GM19455 (cell line): ENCODE results near the gene CAMTA1.

Experiments used
- ATAC-seq: cut with Tn5 transposase; IDR thresholded peaks from one replicate; pipeline ENCODE4 v1.9.1; 2021; ENCODE audit not compliant: unreplicated experiment

The CAMTA1 gene

DNA sequence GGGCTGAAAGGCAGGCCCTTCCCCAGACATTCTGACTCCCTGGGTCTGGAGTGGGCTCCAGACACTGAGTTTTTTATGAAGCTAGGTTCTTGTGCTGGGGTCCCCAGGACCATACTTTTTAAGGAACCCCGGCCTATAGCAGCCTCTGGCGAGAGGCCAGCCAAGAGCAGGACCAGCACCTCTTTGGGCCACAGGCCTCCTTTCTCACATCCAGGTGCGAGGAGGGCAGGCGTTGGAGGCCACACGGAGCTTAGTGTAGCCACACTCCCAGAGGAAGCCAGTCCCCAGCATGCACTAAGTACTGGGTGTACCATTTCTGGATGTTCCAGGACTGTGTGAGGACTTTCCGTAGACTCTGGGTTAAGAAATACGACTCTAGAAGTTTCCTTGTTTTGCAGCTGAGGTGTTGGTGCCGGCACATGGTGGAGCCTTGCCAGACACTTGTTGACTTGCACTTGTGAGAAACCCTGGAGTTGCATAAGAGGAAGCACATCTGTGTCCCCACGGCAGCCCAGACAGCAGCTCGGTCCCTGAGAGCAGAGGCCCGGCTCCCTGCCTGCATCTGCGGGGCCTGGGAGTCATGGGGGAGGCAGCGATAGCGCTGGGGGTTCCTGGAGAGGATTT, 863.6 kb downstream of the CAMTA1 start:
- no peak for ATAC-seq

DNA sequence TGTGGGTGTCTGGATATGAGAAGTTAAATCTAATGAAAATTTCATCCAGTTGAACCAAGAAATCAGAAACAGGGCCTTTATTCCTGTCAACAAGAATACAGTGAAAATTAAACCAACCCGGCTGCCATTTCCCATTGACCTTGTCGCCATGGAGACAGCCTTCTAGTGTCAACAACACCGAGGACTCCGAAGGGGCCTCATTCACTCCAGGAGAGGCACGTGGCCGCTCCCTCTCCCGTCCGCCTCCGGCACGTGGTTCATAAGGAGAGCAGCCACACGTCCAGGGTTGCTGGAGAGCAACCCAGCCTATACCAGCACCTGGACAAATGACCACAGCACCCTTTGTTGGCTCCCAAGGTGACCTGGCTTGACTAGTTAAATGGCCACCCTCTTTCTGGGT, 865.5 kb downstream of the CAMTA1 start:
- no peak for ATAC-seq

DNA sequence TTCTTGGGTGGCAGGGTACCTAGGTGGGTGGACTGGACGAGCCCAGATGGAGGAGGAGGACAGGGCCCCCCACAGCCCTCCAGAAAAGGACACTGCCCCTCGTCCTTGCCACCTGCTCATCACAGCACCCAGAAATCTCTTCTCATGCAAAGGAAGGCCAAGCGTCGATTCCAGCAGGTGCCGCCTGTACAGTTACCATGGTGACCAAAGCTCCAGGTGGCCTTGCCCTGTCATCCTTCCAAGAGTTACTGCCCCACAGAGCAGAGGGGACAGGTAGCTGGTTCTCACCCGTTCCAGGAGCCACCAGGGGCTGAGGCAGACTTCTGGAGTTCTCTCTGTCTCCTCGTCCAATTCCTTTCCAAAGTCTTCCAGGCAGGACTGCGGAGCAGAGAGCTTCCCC, 865.9 kb downstream of the CAMTA1 start:
- ATAC-seq: no peak

DNA sequence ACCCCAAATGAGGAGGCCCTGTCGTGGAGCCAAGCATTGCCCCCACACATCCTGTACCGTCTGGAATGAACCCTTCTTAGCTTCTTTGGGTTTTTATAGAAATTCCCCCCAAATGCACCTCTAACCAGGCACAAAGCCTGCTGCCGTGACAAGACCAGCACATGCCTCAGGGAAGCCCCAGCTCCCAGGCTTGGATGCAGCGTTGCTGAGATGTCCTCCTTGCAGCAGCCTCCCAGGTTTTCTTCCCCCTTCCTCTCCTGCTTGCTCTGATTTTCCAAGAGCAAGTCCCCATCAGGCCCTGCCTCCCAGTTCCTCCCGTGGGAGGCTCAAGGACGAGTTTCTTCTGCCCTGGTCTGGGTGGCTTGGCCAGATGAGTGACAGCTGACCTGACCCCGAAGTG, 866.8 kb downstream of the CAMTA1 start:
- ATAC-seq: no peak

DNA sequence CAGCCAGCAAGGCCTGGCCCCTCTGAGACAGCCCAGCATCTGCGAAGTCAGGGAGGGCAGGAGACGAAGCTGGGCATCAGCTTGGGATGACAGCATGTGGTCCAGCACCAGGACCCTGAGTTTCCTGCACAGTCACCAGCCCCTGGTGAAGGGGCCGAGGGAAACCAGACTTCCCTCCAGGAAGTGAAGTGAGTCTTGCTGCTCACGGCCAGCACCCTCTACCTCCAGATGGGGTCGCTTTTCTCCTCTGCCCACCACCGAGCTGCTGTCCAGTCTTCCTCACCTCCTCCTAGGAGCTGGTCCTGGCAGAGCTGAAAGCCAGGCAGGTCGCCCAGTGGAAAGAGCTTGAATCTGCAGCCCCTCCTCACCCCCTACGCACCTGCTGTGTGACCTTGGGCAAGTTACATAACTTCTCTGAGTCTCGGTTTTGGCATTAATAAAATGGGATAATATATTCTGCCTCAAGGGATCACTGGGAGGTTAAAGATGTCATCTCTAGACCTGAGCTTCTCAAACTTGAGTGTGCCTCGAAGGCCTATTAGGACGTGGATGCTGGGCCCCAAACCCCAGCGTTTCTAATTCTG, 867.4 kb downstream of the CAMTA1 start:
- no peak for ATAC-seq

DNA sequence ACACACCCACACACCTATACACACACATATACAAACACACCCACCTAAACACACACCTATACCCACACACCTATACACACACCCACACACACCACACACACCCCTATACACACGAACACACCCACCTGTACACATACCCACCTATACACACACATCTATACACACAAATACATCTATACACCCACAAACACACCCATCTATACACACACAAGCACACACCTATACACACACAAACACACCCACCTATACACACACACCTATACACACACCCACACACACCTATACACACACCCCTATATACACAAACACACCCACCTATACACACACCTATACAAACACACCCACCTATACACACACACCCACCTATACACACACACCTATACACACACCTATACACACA, 869.5 kb downstream of the CAMTA1 start:
- ATAC-seq: no peak

DNA sequence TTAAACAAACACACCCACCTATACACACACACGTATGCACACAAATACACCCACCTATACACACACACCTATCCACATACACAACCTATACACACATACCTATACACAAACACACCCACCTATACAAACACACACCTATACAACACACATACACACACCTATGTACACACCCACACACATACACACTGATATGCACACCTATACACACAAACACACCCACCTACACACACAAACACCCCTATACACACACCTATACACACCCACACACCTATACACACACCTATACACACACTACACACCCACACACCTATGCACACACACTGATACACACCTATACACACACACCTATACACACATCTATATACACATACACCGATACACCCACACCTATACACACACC, 870.1 kb downstream of the CAMTA1 start:
- no peak for ATAC-seq

DNA sequence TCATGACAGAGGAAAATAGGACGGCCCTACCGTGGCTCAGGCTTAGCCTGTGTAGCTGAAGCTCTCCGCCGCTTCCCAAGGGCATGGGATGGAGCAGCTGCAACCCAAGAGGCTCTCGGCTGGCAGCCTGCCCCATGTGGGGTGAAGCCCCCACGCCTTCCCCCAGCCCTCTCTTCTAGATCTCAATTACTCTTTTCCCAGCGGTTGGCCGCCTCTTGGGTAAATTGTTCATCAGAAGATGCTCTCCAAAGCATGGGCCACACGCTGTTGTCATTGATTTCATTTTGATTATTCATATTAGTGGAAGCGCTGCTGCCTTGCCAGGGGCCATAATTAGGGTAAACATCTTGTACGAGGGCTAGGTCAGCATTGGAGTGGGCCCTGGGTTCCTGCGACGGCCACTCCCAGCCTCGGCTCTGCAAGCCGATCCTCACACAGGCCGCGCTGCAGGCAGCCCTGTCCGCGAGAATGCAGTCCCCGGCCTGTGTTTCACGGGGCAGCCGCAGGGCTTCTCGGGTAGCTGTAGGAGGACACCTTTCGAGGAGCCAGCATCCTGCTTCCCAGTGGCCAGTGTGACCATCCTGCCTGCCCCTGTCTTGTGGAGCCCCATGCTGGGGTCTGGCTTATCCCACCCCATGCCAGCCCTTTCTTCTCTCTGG, 871.4 kb downstream of the CAMTA1 start:
- ATAC-seq: no peak

DNA sequence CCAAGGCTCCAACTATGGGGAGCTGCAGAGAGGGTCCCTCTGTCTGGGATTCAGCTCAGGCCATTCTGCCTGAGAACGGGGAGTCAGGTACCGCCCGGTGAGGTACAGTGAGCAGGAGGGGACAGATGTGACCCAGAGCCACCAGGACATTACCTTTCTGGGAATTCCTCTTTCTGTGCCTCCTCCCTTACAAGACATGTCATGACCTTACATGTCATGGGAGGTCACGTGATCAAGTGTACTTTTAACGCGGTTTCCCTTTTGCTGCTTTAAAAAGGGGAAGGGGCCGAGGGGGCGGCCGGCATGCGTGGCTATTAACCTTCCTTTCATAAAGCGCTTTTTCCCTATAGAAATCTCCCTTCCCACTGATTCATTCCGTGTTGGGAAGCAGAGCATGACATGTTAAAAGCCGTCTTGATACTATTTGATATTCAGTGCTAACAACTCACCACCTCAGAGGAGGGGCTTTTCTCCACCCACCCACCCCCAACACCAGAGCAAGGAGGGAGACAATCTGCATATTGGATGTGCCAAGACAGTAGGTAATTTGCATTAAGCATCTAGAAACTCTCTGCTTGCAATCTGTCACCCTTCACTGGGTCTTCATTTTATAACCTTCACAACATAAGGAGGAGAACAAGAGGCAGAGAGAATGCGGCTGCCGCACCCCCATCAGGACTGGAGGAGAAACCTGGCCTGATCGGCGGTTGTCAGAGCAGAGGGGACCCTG, 872.2 kb downstream of the CAMTA1 start:
- no peak for ATAC-seq

DNA sequence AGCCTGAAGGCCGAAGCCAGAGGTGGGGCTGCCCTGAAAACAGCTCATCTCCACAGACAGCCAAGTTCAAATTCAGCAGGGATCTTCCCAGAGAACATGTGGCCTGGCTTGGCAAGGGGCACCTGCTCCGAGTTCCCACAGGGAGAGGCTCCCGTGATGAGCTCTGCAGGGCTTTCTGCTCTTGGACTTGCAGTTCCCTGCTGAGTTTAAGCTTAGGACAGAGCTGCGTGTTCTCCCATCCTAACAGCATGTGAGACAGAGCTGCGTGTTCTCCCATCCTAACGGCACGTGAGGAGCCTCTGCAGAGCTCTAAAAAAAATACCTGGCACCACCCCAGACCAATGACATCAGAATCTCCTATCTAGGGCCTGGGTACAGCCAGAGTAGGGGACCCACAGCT, 872.8 kb downstream of the CAMTA1 start:
- ATAC-seq: no peak

DNA sequence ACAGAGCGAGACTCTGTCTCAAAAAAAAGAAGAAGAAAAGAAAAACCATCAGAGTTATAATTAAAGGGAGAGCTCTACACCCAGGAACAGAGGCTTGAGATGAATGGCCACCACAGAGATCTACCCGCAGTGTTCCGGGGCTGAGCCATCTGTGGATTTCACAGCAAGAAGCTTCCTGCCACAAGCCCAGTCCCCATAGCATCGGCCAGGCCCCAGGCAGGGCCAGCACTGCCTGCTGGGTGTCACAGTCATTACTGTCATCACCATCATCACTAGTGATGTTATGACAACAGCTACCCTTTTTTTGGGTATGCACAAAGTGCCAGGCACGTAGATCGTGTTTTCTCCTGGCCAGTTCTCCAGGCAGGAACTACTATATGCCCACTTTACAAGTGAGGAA, 874.3 kb downstream of the CAMTA1 start:
- no peak for ATAC-seq

DNA sequence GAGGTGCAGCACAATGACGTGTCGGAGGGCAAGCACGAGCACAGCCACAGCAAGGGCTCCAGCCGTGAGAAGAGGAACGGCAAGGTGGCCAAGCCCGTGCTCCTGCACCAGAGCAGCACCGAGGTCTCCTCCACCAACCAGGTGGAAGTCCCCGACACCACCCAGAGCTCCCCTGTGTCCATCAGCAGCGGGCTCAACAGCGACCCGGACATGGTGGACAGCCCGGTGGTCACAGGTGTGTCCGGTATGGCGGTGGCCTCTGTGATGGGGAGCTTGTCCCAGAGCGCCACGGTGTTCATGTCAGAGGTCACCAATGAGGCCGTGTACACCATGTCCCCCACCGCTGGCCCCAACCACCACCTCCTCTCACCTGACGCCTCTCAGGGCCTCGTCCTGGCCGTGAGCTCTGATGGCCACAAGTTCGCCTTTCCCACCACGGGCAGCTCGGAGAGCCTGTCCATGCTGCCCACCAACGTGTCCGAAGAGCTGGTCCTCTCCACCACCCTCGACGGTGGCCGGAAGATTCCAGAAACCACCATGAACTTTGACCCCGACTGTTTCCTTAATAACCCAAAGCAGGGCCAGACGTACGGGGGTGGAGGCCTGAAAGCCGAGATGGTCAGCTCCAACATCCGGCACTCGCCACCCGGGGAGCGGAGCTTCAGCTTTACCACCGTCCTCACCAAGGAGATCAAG, 878.3 kb downstream of the CAMTA1 start:
- no peak for ATAC-seq

DNA sequence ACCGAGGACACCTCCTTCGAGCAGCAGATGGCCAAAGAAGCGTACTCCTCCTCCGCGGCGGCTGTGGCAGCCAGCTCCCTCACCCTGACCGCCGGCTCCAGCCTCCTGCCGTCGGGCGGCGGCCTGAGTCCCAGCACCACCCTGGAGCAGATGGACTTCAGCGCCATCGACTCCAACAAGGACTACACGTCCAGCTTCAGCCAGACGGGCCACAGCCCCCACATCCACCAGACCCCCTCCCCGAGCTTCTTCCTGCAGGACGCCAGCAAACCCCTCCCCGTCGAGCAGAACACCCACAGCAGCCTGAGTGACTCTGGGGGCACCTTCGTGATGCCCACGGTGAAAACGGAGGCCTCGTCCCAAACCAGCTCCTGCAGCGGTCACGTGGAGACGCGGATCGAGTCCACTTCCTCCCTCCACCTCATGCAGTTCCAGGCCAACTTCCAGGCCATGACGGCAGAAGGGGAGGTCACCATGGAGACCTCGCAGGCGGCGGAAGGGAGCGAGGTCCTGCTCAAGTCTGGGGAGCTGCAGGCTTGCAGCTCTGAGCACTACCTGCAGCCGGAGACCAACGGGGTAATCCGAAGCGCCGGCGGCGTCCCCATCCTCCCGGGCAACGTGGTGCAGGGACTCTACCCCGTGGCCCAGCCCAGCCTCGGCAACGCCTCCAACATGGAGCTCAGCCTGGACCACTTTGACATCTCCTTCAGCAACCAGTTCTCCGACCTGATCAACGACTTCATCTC, 879.1 kb downstream of the CAMTA1 start:
- no peak for ATAC-seq

DNA sequence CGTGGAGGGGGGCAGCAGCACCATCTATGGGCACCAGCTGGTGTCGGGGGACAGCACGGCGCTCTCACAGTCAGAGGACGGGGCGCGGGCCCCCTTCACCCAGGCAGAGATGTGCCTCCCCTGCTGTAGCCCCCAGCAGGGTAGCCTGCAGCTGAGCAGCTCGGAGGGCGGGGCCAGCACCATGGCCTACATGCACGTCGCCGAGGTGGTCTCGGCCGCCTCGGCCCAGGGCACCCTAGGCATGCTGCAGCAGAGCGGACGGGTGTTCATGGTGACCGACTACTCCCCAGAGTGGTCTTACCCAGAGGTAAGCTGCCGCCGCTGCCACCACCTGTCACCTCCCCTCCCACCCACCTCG, 879.6 kb downstream of the CAMTA1 start:
- no peak for ATAC-seq

DNA sequence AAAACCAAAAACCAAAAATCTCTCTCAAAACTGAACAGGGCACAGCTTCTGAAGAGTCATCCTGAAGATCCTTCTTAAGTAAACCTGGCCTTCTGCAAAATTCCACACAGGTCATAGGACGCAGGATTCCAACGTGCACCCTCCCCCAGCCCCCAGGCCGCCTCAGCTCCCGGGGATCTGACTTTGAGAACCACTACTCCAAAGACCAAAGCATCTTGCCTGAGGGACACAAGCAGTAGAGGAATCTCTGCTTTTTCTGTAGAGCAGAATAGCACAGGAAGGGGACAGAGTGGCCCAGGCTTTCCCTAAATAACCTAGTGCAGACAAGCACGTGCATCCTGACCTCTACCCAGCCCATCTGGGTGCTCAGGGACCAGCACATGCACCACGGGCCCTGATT, 881.0 kb downstream of the CAMTA1 start:
- ATAC-seq: no peak

DNA sequence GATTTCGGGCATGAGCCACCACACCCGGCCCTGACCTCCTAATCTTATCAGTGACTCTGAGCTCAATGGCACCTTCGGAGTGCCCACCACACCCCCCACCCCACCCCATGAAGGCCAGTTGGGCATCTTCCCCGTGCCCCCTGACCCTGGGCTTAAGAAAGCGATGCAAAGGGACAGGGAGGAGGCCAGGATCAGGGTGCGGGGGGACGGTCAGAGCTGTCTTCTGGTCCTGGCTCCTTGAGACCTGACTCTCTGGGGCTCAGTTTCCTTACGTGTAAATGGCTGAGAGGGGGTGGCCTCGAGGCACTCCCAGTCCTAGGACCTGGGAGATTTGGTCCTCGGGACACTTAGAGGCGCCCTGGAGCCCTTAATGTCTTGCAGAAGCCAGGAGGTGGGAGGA, 881.9 kb downstream of the CAMTA1 start:
- no peak for ATAC-seq

DNA sequence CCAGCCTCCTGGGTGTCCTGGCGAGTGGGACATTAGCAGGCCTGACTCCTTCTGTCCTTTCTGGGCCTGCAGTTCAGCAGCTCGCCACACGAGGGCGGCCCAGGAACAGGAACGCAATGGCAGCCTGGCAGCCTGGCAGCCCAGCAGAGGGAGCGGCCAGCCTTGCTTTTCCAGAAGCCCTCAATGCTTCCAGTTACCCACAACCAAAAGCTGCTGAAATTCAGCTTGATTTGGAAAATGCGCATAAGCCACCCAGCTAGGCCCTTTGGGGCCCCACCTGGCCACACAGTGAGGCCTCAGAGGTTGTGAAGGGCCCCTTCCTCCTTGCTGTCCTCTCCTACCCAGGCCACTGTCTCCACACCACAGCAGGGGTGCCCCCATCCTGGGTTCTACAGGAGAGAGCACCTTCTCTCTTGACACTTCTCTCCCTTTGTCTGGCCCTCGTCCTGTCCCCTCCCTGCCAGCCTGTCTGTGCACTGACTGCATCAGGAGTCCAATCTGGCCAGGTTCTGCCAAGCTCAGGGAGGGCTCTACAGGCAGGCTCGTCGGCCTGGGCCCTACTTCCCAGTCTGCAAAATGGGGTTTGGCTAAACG, 882.5 kb downstream of the CAMTA1 start:
- no peak for ATAC-seq

DNA sequence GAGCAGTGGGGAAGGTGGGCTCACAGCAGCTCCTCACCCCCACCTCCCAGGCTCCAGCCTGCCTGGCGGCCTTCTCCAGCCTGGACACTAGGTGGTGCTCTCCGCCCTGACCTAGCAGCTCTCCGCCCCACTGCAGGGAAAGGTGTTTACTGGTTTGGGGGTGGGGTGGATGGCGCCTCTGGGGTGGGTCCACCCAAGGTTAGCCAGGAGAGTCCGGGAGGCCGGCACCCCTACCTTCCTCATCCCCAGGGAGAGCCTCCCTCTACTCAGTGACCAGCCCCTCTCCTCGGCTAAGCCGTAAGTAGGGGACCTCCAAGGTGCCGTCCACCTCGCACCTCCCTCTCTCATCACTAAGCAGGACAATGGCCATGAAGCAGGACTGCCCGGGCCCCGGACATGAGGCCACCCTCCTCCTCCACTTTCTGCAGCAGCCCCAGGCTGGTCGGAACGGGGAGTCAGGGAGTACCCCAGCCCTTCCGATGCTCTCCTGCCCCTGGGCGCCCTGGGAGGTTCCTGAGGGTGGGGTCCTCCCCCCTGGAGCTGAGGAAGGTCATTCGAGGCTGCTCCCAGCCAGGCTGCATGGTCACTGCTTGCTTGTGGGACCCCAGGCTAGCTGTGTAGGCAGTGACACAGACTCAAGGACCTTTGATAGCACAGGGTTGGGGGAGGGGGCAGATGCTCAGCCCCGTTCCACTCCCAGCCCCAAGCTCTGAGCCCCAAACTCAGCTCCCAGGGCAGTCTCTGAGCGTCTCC, 884.5 kb downstream of the CAMTA1 start:
- no peak for ATAC-seq

DNA sequence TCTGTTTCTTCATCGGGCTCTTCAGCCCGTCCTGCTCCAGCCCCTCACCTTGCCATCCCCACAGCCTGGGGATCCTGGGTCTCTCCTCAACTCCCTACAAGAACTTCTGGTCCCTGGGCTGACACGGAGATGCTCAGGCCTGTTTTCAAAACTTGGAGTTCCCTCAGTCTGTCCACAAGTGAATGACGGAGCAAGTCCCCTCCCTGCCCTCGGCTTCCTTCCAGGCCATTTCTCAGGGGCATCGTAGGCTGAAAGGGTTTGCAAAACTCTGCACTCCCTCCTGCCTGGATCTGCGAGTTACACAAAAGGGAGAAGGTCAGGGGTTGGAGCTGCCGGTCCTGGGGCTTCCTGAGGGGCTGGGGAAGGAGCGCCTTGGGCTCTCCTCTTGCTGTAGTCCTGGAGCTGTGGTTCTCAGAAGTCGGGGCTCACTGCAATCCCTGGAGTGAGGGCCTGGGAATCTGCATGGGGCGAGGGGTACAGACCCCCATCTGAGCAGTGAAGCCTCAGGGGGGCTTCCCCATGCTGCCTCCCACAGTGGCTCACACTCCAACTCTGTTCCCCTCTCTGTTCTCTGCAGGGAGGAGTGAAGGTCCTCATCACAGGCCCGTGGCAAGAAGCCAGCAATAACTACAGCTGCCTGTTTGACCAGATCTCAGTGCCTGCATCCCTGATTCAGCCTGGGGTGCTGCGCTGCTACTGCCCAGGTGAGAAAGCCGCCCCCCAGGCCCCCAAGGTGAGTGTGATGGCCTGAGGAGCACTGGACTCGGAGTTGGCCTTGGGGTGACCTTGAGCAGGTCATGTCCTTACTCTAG, 885.3 kb downstream of the CAMTA1 start:
- no peak for ATAC-seq
